ENCODE measurements around the gene PHYHIPL.

GRCh38 chr10:59285073-59285472 is 108.6 kb downstream of the PHYHIPL start:
- TF ChIP-seq CTCF (conservative IDR thresholded peaks at IDR 0.05 in 1 of 2, IDR thresholded peaks at IDR 0.05 in 1 of 2; ENCODE audit: low read depth in 1 of 2, low read length in 2 of 2) (no peak), EZH2 (IDR thresholded peaks at IDR 0.05; ENCODE audit: low read length, missing control alignments) (no peak)

All from fibroblast of lung (primary cell).